COLO829 (cell line): ENCODE measurements around the gene ZNF280D.
"Not testable (repeated sequence)": the region's sequence is repeated elsewhere in the genome, so short reads cannot be mapped to it uniquely, and the experiment has no call there.

Experiments used
- DNase-seq: peaks from one replicate; pipeline ENCODE4 v3.0.0; 2012; ENCODE audit warnings: low spot score

Gene ZNF280D

GRCh38 chr15:56718560-56718959 is 14.7 kb downstream of the ZNF280D start:
- DNase-seq: no peak

GRCh38 chr15:56716334-56716733 is 17.0 kb downstream of the ZNF280D start:
- no peak for DNase-seq

- DNase-seq: no peak
Observed at GRCh38 chr15:56715220-56715619, 18.1 kb downstream of the ZNF280D start.

- not testable (repeated sequence) for DNase-seq
Observed at GRCh38 chr15:56709502-56709901, 23.8 kb downstream of the ZNF280D start.

- DNase-seq: no peak
Observed at GRCh38 chr15:56699743-56700142, 33.6 kb downstream of the ZNF280D start.

- no peak for DNase-seq
Observed at GRCh38 chr15:56698270-56698669, 35.0 kb downstream of the ZNF280D start.

- no peak for DNase-seq
Observed at GRCh38 chr15:56693761-56694160, 39.5 kb downstream of the ZNF280D start.

GRCh38 chr15:56690733-56691132 is 42.6 kb downstream of the ZNF280D start:
- no peak for DNase-seq

GRCh38 chr15:56683908-56684307 is 49.4 kb downstream of the ZNF280D start:
- DNase-seq: no peak

- no peak for DNase-seq
Observed at GRCh38 chr15:56681113-56681512, 52.2 kb downstream of the ZNF280D start.

GRCh38 chr15:56679225-56679624 is 54.1 kb downstream of the ZNF280D start:
- no peak for DNase-seq

- no peak for DNase-seq
Observed at GRCh38 chr15:56678571-56678970, 54.7 kb downstream of the ZNF280D start.

GRCh38 chr15:56677271-56677670 is 56.0 kb downstream of the ZNF280D start:
- DNase-seq: no peak

- no peak for DNase-seq
Observed at GRCh38 chr15:56675930-56676329, 57.4 kb downstream of the ZNF280D start.

GRCh38 chr15:56674857-56675256 is 58.5 kb downstream of the ZNF280D start:
- no peak for DNase-seq

GRCh38 chr15:56672721-56673120 is 60.6 kb downstream of the ZNF280D start:
- no peak for DNase-seq

GRCh38 chr15:56667517-56667916 is 65.8 kb downstream of the ZNF280D start:
- DNase-seq: no peak

GRCh38 chr15:56660943-56661342 is 72.4 kb downstream of the ZNF280D start:
- no peak for DNase-seq

GRCh38 chr15:56659197-56659596 is 74.1 kb downstream of the ZNF280D start:
- DNase-seq: no peak

GRCh38 chr15:56654624-56655023 is 78.7 kb downstream of the ZNF280D start:
- peak; percentile 0 for DNase-seq

GRCh38 chr15:56654216-56654615 is 79.1 kb downstream of the ZNF280D start:
- DNase-seq: no peak

GRCh38 chr15:56653787-56654186 is 79.5 kb downstream of the ZNF280D start:
- DNase-seq: no peak

GRCh38 chr15:56653107-56653506 is 80.2 kb downstream of the ZNF280D start:
- no peak for DNase-seq

- no peak for DNase-seq
Observed at GRCh38 chr15:56648311-56648710, 85.0 kb downstream of the ZNF280D start.

GRCh38 chr15:56640549-56640948 is 92.8 kb downstream of the ZNF280D start:
- no peak for DNase-seq
